Pons (tissue), 1 donor: ENCODE measurements around the gene TST.

Experiments used
- DNase-seq: peaks from one replicate; pipeline ENCODE4 v3.0.0-alpha.2; 2016; ENCODE audit warnings: low spot score

The TST gene

DNA sequence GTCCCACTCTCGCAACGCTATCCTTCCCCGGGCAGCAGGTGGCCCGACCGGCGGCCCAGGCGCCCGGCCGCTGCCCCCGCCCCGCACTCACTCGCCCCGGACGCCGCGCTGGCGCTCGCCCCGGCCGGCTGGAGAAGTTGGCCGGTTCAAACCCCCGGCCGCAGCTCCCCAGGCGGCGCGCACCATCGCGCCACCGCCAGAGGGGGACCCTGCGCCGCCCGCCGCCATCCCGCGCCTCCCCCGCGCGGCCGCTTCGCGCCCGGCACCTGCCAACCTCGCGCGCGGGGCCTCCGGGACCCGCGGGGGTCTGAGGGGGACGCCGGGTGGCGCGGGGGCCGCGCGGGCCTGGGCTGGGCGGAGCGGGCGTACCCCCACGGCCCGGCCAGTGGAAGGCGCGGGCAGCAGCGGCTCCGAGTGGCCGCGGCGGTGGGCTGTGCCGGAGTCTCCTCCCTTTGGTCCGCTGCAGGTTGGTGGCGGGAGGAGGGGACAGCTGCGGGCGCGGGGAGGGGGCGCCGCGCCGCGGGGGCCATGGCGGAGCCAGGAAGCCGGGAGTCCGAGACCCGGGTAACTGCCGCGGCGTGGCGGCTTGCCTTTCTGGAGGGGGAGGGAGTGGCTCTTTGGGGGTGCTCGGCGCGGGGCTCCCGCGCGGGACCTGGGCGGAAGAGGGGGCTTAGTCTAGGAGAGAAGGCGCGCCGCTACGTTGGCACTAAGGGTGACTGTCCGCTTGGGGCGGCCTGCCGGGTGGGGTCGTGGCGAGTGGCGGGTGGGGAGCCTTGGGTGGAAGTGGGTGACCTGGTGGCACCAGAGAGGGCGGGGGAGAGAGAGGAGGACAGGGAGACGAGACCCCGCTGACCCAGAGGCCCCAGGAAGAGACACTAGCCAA is at the start of gene TST, which contains the start of gene MPST:
Gene TST (minus strand): TSS at position 139 of the 883 bp plus-strand sequence. CDS start 715 bp downstream, outside the sequence.
Gene MPST (plus strand): TSS at position 434 of the 883 bp plus-strand sequence. CDS start 95 bp downstream, at position 529.
- peak; percentile 73 for DNase-seq

DNA sequence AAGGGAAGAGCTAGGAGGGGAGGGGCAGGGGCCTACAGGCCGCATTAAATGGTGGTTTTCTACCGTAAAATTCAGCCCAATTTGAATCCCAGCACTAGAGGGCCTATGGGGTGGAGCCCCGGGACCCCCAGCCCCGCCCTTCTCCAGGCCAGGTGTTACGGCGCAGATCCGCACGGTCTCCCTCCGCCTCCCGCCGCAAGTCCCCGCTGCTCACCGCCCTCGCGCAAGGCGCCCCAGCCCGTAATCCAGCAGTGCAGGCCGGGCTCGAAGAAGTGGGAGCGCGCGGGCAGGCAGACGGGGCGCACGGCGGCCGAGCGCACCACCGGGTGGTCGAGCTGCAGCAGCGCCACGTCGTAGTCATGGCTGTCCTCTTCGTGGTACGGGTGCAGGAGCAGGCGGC is 49.6 kb upstream of the TST start:
- no peak for DNase-seq

DNA sequence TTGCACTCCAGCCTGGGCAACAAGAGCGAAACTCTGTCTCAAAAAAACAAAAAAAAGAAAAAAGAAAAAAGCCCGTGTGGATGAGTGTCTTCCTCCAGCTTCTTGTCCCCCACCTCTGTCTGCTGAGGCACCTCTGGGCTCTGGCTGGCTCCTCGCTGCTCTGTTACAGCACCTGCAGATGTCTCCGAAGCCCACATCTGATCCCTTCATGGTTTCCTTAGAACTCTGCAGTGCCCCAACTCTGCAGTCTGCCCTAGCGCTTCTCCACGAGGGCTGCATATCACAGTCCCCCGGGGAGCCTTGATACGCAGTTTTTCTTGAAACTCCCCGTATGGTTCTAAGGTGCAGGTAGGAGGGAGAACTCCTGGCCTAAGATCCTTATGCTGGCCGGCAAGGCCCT is 48.2 kb upstream of the TST start:
- no peak for DNase-seq

DNA sequence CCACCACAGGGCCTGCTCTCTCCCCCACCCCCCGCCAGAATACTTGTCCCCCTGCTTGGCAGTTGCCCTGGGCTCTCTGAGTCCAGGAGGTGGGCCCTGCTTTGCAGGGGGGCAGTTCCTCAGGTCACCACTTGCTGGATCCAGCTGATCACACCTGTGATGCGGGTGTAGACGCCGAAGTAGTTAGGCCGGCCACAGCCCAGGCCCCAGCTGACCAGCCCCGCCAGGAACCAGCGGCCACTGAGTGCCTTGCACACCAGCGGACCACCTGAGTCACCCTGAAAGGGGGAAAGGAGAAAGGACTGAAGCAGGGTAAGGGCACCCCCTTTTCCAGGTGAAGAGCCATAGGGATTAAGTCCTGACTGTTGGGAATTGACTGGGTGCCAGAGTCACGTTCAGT is 46.7 kb upstream of the TST start:
- no peak for DNase-seq

DNA sequence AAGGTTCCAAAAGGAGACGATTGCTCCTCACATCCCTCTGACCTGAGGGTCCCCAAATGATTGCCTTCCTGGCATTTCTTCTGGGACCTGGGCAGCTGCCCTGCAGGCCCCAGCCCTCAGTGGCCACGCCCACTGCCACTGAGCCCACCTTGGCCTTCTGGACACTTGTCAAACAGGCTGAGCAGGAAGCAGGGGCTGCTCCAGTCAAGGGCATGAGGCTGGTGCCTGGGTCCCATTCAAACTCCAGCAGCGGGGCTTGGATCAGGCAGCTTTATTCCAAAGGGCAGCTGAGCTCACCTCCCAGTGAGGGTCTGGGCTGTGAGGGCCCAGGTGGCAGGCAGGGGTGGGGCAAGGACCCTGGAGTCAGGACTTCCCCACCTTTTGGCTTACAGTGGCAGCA is 45.9 kb upstream of the TST start:
- no peak for DNase-seq

DNA sequence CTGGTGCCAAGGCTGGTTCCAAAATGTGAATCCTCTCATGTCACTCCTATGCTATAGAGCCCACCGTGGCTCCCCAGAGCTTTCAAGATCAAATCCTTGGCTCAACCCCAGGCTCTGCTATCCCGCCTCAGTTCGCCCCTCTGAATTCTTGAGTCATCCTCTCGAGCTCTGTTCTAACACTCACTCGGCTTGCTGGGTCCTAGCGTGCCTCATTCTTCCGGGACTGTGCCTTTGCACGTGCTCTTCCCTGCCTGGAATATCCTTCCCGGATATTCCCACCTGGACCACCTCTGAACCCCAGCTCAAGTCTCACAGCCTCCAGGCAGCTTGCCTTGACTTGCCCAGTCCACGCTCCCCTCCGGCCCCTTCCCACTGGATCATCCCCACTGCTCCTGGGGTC is 45.3 kb upstream of the TST start:
- no peak for DNase-seq

DNA sequence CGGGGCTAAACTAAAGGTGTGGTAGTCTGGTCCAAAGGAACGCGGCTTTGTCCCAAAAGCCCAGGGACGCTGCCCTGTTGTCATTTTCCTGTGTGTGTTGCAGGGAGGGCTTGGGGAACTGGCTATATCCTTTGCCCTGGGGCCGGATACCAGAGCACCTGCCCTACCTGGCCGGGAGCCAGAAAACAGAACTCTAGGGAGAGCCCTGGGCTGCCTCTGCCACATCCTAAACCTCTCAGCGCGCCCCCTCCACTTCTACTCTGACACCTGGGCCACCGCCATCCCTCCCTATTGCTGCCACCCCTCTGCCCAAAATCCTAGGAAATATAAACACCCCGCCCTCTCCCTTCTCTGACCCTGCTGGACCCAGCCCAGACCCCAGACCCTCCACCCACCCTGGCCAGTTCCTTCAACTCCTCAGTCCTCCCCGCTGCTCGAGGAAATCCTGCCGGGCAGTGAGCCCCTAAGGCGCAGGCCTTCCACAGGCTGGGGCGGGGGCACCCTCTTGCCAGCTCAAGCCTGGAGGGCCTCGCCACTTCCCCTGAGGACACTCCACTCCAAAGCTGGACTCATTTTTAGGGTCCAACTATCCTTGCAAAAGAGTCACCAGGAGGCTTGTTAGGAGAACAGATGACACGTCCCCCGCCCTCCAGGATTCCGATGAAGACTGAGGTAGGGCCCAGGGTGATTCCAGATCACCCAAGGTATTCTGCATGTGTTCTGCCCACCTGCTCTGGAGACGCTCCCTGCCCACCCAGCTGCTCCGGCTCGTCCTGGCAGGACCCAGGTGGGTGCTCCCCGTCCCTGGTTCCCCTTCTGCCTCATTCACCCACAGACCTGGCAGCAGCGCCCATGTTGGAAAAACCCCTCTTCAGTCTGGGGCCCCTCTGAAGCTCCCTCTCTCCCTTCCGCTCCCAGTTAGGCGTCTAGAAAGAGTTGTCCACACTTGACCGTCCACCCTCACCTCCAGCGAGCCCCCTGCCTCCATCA is 44.5 kb upstream of the TST start:
- DNase-seq: no peak

DNA sequence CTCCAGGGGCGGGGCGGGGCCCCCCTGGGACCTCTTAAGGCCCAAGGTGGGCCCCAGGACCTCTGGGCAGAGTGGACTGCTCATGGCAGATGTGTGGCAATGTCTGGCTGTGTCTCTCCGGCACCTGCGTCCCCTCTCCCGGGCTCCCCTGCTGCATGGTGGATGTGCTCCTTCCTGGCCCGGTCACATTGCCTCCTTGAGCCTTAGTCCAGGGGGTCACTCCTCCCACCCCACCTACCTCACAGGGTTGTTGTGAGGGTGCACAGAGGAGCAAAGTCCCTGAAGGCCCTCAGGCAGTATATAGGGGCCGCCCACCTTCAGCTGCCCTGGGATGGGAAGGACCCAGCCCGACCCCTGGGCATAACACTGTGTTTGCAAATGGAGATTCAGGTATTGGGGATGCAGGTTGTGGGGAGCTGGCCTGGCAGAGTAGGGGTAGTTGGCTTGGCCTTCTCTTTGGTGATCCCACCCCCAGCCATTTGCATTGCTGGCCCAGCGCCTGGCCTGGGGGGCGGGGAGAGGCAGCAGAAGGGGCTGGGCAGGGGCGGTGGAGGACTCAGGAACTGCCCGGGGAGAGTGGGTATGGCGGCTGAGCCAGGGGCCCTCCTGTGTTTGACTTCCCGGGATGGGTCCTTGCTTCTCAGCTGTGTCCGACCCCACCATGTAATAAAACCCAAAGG is 43.6 kb upstream of the TST start:
- no peak for DNase-seq

DNA sequence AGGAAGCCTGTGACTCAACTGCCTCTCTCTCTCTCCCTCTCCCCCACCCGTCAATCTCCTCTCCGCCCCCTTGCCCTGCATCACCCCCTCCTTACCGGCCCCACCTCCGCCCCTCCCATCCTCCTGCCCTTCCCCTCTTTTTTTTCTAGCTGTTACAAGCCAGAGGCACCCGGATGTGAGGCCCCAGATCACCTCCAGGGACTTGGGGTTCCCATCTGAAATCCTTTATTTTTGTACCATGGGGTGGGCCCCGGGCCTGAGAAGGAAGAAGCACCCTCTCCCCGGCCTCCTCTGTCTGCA is 43.1 kb upstream of the TST start:
- no peak for DNase-seq

DNA sequence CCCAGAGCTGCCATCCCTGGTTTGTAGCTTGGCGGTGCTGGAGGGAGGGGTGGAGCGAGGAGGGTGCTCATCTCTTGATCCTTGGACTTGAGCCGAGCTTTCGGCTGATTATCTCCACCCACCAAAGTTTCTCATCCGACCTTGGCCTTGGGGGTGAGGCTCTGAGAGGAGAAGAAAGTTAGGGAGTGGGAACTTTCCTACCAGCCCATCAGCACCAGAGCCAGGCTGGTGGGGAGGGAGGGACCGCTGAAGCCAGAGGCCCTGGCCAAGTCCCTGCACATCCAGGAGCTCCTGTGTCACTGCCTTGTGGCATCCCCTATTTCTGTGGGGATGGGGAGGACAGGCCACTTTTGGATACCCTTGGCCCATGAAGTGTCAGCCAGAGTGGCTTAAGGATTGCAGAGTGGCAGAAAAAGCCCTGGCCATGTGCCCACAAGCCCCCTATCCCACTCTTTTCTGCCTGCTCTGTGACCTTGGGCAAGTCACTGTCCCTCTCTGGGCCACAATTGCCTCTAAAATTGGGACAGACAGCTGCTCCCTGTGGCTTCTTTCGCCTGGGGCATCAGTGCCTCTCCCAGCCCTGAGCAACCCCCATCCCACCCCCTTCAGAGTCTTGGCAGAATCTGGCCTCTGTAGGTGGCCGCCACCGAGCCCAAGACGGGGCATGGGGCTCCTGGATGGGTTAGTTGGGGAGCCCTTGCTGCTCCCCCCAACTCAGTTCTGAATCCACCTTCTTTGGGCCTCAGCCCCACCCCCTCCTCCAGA is 42.5 kb upstream of the TST start:
- no peak for DNase-seq

DNA sequence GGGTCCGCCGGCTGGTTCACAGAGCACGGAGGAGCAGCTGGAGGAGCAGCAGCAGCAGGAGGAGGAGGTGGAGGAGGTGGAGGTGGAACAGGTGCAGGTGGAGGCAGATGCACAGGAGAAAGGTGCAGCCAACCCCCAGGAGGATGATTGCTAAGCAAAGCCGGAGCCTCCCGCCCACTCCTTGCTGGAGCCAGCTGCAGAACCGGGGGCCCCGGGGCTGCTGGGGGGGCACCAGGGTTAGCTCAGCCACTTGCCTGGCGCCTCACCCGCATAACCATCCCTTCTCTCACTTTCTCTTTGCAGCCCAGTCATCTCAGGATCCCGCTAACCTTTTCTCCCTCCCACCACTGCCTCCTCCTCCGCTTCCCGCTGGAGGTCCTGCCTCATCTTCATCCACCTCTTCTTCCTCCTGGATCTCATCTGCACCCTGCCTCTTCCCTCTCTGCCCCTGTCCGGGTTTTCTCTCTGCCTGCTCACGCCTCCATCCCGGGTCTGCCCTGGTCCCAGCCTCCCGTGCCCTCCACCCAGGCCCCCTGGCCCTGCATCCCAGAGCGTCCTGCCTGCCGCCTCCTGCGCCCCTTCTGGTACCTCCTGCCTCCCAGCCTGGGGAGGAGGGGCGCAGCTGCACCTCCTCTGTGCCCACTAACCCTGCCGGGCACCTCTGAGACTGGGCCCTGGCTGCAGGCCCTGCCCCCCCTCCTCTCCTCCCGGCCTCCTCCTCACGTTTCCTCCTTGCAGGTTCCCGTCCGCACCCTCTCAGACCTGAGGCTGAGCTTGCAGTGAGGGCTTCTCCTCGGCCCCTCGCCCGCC is 41.8 kb upstream of the TST start:
- no peak for DNase-seq

DNA sequence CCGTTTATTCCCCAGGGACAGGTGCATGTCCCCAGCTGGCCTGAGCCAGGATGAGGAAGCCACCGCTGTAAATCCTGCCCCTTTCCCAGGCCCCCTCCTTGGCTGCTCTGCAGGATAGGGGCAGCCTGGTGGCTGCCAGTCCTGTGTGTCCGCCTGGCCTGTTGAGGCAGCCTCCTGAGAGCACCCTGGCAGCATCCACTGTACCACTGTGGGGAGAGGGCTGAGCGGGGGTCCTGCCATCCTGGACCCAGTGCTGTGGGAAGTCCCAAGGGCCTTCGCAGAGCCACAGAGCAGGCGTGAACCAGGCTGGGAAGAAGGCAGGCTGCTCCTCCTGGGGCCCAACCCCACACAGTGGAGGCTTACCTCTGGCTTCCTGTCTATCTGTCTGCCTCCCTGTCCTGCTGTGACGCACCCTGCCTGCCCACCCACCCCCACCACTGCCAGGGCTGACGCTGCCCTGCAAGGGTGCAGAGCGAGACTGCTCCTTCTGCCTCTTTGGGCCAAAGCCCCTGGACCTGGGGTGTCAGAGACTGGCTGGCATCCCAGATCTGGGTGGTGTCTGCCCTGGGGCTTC is 40.7 kb upstream of the TST start:
- DNase-seq: no peak

DNA sequence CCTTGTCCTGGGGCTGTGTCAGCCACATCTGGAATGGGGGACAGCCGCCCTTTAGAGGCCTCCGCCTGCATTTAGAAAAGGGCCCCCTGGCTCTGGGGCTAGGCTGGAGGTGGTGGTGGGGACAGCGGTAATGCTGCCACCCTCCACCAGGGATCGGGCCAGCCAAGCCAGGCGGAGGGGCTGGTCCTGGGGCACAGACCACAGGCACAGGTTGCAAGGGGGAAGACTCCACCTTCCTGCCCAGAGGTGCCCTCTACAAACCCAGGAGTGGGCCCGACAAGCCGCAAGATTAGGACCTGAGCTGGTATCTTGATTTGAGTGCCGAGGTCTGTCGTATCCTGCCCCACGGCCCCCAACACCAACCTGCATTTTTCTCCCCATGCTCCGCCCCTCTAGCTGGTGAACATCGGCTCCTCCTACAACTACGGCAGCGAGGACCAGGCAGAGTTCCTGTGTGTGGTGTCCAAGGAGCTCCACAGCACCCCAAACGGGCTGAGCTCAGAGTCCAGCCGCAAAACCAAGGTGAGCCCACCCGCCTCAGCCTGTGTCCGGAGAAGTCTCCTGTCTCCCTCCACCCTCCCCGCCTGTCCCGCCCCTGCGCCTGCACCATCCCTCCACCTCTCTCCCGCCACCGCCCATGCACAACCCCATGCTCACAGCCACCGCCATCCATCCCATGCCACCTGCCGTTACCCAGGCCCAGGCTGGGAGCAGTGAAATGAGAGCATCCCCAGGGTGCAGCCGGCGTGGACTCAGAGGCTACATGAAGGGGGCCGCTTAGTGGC is 39.9 kb upstream of the TST start:
- no peak for DNase-seq

DNA sequence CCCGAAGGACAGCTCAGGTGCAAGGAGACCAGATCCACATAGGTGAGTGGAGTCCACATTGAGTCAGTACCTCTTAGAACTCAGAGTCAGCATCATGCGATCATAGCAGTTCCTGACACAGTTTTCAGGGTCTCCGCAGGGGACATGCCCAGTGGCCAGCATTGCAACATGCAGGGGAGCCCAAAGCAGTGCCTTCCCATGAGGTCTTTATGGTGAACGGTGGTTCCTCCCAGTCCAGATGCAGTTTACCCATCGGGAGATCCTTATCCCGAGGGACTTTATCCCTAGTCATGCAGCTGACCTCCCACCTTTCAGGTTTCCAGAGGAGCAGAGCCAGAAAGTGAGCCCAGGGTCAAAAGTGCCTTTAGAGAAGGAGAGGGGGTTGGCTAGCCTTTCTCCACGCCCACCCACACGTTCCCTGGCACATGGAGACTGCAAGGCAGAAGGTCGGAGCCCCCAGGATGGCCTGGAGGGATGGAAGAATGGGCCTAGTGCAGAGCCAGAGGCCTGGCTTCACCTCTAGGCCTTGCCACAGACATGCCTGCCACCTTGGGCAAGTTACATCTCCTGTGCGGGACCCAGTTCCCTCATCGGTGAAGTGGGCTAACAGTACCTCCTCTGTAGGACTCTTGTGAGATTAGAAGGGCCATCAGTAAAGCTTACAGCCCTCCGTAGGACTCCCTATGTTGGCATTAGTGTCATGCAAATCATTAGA is 38.7 kb upstream of the TST start:
- DNase-seq: no peak

DNA sequence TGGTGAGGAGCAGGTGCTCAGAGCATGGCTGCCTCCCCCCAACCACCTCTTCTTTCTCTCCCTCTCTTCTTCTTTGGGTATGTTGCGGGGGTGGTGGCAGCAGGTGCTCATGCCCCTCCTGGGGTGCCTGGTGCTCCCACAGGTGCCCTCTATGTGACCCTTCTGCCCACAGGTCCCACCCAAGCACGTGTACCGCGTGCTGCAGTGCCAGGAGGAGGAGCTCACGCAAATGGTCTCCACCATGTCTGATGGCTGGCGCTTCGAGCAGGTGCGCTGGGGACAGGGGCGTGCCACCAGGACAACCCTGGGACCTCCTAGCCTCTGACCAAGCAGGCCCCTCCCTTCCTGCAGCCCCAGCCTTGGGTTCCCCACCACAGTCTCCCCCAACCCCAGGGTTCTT is 38.0 kb upstream of the TST start:
- no peak for DNase-seq

DNA sequence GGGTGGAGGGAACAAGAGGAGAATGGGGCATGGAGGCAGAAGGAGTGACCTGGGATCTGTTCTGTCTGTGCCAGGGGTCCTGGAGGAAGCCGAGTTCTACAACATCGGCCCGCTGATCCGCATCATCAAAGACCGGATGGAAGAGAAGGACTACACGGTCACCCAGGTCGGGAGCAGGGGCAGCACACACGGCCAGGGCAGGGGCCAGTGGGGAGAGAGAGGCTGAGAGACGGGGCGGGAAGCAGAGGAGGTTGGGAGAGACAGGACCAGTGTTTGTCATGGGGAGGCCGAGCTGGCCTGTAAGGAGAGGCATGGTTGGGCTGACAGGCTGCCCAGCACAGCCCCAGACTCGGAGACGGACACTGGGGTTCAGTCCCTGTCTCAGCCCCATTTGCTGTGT is 37.0 kb upstream of the TST start:
- DNase-seq: no peak

DNA sequence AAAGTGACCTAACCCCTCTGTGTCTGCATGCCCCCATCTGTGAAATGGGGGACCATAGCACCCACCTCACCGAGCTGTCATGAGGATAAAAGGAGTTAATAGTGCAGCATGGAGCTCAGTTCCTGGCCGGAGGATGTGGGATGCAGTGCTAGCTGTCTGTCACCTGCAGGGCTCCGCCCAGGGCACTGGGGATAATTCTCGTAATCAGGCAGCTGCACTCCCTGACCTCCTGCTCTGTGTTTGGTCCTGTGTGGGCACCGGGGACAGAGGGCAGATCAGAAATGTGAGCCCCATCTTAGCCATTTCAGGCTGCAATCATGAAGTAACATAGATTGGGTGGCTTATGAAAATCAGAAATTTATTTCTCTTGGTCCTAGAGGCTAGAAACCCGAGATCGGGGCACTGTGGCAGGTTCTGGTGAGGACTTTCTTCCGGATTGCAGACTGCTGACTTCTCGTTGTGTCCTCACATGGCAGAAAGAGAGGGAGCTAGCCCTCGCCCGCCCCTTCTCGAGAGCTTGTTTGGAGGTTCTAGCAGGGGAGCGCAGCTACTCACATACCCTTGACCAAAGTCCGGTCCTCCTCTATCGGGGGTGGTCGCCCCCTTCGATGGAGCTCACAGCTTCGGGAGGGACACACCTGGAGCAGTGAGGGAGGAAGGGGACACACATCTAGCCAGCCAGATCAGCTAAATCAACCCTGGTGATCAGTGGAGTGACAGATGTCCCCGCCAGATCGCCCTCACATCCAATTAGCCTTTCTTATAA is 35.5 kb upstream of the TST start:
- DNase-seq: no peak

DNA sequence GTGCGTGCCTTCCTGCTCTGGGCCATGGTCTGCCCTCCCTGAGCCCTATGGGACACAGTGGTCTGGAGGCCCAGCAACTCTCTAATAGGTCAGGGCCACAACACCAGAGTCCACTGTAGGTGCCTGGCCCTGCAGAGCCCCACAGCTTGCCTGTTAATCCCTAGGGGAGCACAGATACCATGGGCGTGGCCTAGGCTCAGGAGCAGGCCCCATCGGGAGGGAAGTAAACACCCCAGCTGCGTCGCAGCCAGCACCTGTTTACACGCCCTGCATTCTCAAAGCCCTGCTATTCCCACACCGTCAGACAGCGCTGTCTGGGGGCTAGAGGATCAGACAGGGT is 34.8 kb upstream of the TST start:
- no peak for DNase-seq
